CD4-positive, alpha-beta memory T cell (primary cell): ENCODE data around the gene ARX. TPM values are rescaled to one million over a fixed set of nuclear protein-coding genes. Genes with fewer than 3 reads are reported as not detected.

Source experiments
- CTCF ChIA-PET: fragments of 350-600 bp; sonication (Branson Sonifier 250); formaldehyde crosslinking; loops from one replicate; lab custom pipeline; 2021; ENCODE audit warnings: inconsistent platforms; ENCODE audit not compliant: partially characterized antibody; lab: Charles Lee
- POLR2A ChIA-PET: fragments of 350-600 bp; sonication (Branson Sonifier 250); formaldehyde crosslinking; loops from one replicate; lab custom pipeline; 2021; ENCODE audit not compliant: partially characterized antibody; lab: Charles Lee
- DNase-seq, 5 donors: peaks; one replicate each; pipeline versions ENCODE4 v3.0.0 to v3.0.0-alpha.2; 2020 to 2022; ENCODE audit warnings: mixed read lengths in 1 of 5
- H3K27ac ChIP-seq: one replicate; pipeline ENCODE4 v1.7.0; 2013; ENCODE audit warnings: low read depth, low read length
- H3K27me3 ChIP-seq: 2 replicates; pipeline ENCODE4 v1.7.0; 2013; ENCODE audit warnings: mild to moderate bottlenecking, low read length, moderate library complexity; ENCODE audit not compliant: insufficient read depth
- H3K36me3 ChIP-seq: 2 replicates; pipeline ENCODE4 v1.7.0; 2013; ENCODE audit warnings: mild to moderate bottlenecking, low read length, moderate library complexity; ENCODE audit not compliant: insufficient read depth
- H3K4me1 ChIP-seq: 2 replicates; pipeline ENCODE4 v1.7.0; 2013; ENCODE audit warnings: mild to moderate bottlenecking, low read length, moderate library complexity; ENCODE audit not compliant: insufficient read depth
- H3K4me3 ChIP-seq, 2 donors: one replicate each; pipeline ENCODE4 v1.7.0; 2013; ENCODE audit warnings: low read length in 2 of 2, mild to moderate bottlenecking in 1 of 2
- H3K9me3 ChIP-seq, 2 donors: one replicate each; pipeline ENCODE4 v1.7.0; 2013; ENCODE audit warnings: low read length in 2 of 2, control low read depth in 1 of 2; ENCODE audit not compliant: control insufficient read depth in 1 of 2
- H3K27ac Mint-ChIP-seq, 7 donors: one replicate each; pipeline ENCODE4 v1.8.0; 2020 to 2021; ENCODE audit warnings: mixed read lengths in 7 of 7, mild to moderate bottlenecking in 6 of 7, inconsistent platforms in 3 of 7, moderate library complexity in 3 of 7
- H3K27me3 Mint-ChIP-seq, 2 donors: one replicate each; pipeline ENCODE4 v1.8.0; 2020 to 2021; ENCODE audit warnings: mixed read lengths in 2 of 2
- H3K36me3 Mint-ChIP-seq, 2 donors: one replicate each; pipeline ENCODE4 v1.8.0; 2020 to 2021; ENCODE audit warnings: mixed read lengths in 2 of 2, inconsistent platforms in 1 of 2, mild to moderate bottlenecking in 1 of 2
- H3K4me1 Mint-ChIP-seq, 4 donors: one replicate each; pipeline ENCODE4 v1.8.0; 2020 to 2021; ENCODE audit warnings: mixed read lengths in 4 of 4, mild to moderate bottlenecking in 1 of 4
- H3K4me3 Mint-ChIP-seq, 8 donors: one replicate each; pipeline ENCODE4 v1.8.0; 2020 to 2021; ENCODE audit warnings: mixed read lengths in 8 of 8, mild to moderate bottlenecking in 7 of 8, moderate library complexity in 6 of 8, inconsistent platforms in 3 of 8
- H3K9me3 Mint-ChIP-seq, 8 donors: one replicate each; pipeline ENCODE4 v1.8.0; 2020 to 2021; ENCODE audit warnings: mixed read lengths in 8 of 8, mild to moderate bottlenecking in 5 of 8, inconsistent platforms in 3 of 8, moderate library complexity in 1 of 8
- intact Hi-C: fragments of 100-400 bp; cut with micrococcal nuclease; formaldehyde crosslinking; loops from one replicate; pipeline ENCODE4 v1.15.1; 2023
- polyA plus RNA-seq, 2 donors: library from polyadenylated mRNA; unstranded; fragments of 300-500 nt; fragmentation: Illumina TruSeq; gene quantifications; one replicate each; pipeline ENCODE4 v1.2.3, GENCODE V29; 2021
- total RNA-seq, 2 experiments: library from RNA; stranded (reverse); gene quantifications; one replicate each; pipeline ENCODE4 v1.2.3, GENCODE V29; 2021

ARX gene
- total and polyA plus RNA-seq, 4 experiments from 2014 or later = not detected

- no peaks in the 10 kb centered on the region for H3K4me1 Mint-ChIP-seq
- ChIA-PET POLR2A (no interaction called here), CTCF (no interaction called here)
- no peaks in the 10 kb centered on the region for H3K27me3 Mint-ChIP-seq
- H3K4me3 Mint-ChIP-seq = no peak overlapping the region
- H3K36me3 ChIP-seq = no peaks in the 10 kb centered on the region
- H3K36me3 Mint-ChIP-seq = peaks cover 2 to 3% of the 10 kb centered on the region in 2 donors
- H3K4me1 ChIP-seq = no peaks in the 10 kb centered on the region
- no peaks in the 10 kb centered on the region for H3K27me3 ChIP-seq
- intact Hi-C loops = no loop called here
- H3K9me3 Mint-ChIP-seq = peaks cover 0 to 1% (median 0%) of the 10 kb centered on the region in 8 donors
- no peak overlapping the region for H3K27ac ChIP-seq
- H3K27ac Mint-ChIP-seq = no peak overlapping the region
- H3K9me3 ChIP-seq = no peaks in the 10 kb centered on the region
- DNase-seq = no peak
- H3K4me3 ChIP-seq = no peak overlapping the region
Observed at GRCh38 chrX:24982306-24982965, 33.3 kb downstream of the ARX start.

GRCh38 chrX:24981030-24981429 is 34.7 kb downstream of the ARX start:
- ChIA-PET POLR2A (no interaction called here), CTCF (no interaction called here)
- H3K36me3 ChIP-seq = no peaks in the 10 kb centered on the region

GRCh38 chrX:24979081-24979480 is 36.7 kb downstream of the ARX start:
- no peaks in the 10 kb centered on the region for H3K27me3 Mint-ChIP-seq
- no peaks in the 10 kb centered on the region for H3K9me3 ChIP-seq
- H3K36me3 Mint-ChIP-seq = peaks cover 0 to under 1% of the 10 kb centered on the region in 2 donors
- ChIA-PET POLR2A (no interaction called here), CTCF (no interaction called here)
- no peaks in the 10 kb centered on the region for H3K36me3 ChIP-seq
- no peak overlapping the region for H3K27ac ChIP-seq
- no peak overlapping the region for H3K27ac Mint-ChIP-seq
- H3K27me3 ChIP-seq = no peaks in the 10 kb centered on the region
- DNase-seq = no peak
- H3K4me3 Mint-ChIP-seq = no peak overlapping the region
- no peaks in the 10 kb centered on the region for H3K4me1 ChIP-seq
- H3K4me3 ChIP-seq = no peak overlapping the region
- intact Hi-C loops = no loop called here
- H3K9me3 Mint-ChIP-seq = no peaks in the 10 kb centered on the region
- H3K4me1 Mint-ChIP-seq = no peaks in the 10 kb centered on the region

More at GRCh38 chrX:24981030-24981429, 34.7 kb downstream of the ARX start:
- Mint-ChIP-seq H3K4me3 (no peak overlapping the region), H3K36me3 (peaks cover 0 to 3% of the 10 kb centered on the region in 2 donors), H3K4me1 (no peaks in the 10 kb centered on the region), H3K9me3 (no peaks in the 10 kb centered on the region), H3K27me3 (no peaks in the 10 kb centered on the region), H3K27ac (no peak overlapping the region)
- no peaks in the 10 kb centered on the region for H3K9me3 ChIP-seq
- no peak overlapping the region for H3K4me3 ChIP-seq
- no peaks in the 10 kb centered on the region for H3K4me1 ChIP-seq
- intact Hi-C loops = no loop called here
- no peaks in the 10 kb centered on the region for H3K27me3 ChIP-seq
- no peak for DNase-seq
- no peak overlapping the region for H3K27ac ChIP-seq

- H3K27me3 Mint-ChIP-seq = no peaks in the 10 kb centered on the region
Observed at GRCh38 chrX:24969812-24970211, 46.0 kb downstream of the ARX start.

GRCh38 chrX:24965372-24965771 is 50.4 kb downstream of the ARX start:
- intact Hi-C loops = no loop called here
- no peaks in the 10 kb centered on the region for H3K27me3 ChIP-seq
- no peak overlapping the region for H3K27ac Mint-ChIP-seq
- DNase-seq = no peak
- CTCF ChIA-PET = no interaction called here
- H3K9me3 ChIP-seq = no peaks in the 10 kb centered on the region
- no peaks in the 10 kb centered on the region for H3K4me1 Mint-ChIP-seq
- POLR2A ChIA-PET = no interaction called here
- H3K4me3 Mint-ChIP-seq = no peak overlapping the region
- no peak overlapping the region for H3K27ac ChIP-seq
- H3K36me3 ChIP-seq = no peaks in the 10 kb centered on the region
- no peaks in the 10 kb centered on the region for H3K4me1 ChIP-seq
- no peaks in the 10 kb centered on the region for H3K27me3 Mint-ChIP-seq
- peaks cover 0 to 7% of the 10 kb centered on the region in 2 donors for H3K36me3 Mint-ChIP-seq
- H3K9me3 Mint-ChIP-seq = peaks cover 0 to 4% (median under 1%) of the 10 kb centered on the region in 8 donors
- H3K4me3 ChIP-seq = no peak overlapping the region

More at GRCh38 chrX:24969812-24970211, 46.0 kb downstream of the ARX start:
- intact Hi-C loops = no loop called here
- Histone ChIP-seq H3K4me1 (no peaks in the 10 kb centered on the region), H3K27ac (no peak overlapping the region), H3K4me3 (no peak overlapping the region), H3K27me3 (no peaks in the 10 kb centered on the region), H3K36me3 (no peaks in the 10 kb centered on the region), H3K9me3 (no peaks in the 10 kb centered on the region)
- Mint-ChIP-seq H3K4me1 (no peaks in the 10 kb centered on the region), H3K4me3 (no peak overlapping the region), H3K36me3 (peaks cover 3 to 7% of the 10 kb centered on the region in 2 donors), H3K9me3 (peaks cover 0 to 4% (median under 1%) of the 10 kb centered on the region in 8 donors), H3K27ac (peak overlapping the region in 1 of 7 donors; percentile 75)
- DNase-seq = no peak
- POLR2A ChIA-PET = no interaction called here
- CTCF ChIA-PET = no interaction called here

GRCh38 chrX:24963823-24964222 is 51.9 kb downstream of the ARX start:
- Histone ChIP-seq H3K27me3 (no peaks in the 10 kb centered on the region), H3K27ac (no peak overlapping the region), H3K4me1 (no peaks in the 10 kb centered on the region), H3K4me3 (no peak overlapping the region), H3K36me3 (no peaks in the 10 kb centered on the region), H3K9me3 (no peaks in the 10 kb centered on the region)
- Mint-ChIP-seq H3K4me1 (no peaks in the 10 kb centered on the region), H3K4me3 (no peak overlapping the region), H3K27ac (no peak overlapping the region), H3K36me3 (peaks cover 0 to 3% of the 10 kb centered on the region in 2 donors), H3K27me3 (no peaks in the 10 kb centered on the region), H3K9me3 (peaks cover 0 to 3% (median under 1%) of the 10 kb centered on the region in 8 donors)
- ChIA-PET CTCF (no interaction called here), POLR2A (no interaction called here)
- no peak for DNase-seq
- intact Hi-C loops = no loop called here

GRCh38 chrX:24961809-24962208 is 54.0 kb downstream of the ARX start:
- H3K4me3 ChIP-seq = no peak overlapping the region
- no peaks in the 10 kb centered on the region for H3K4me1 Mint-ChIP-seq
- H3K36me3 ChIP-seq = no peaks in the 10 kb centered on the region
- no peaks in the 10 kb centered on the region for H3K4me1 ChIP-seq
- no peak for DNase-seq
- intact Hi-C loops = no loop called here
- H3K9me3 ChIP-seq = no peaks in the 10 kb centered on the region
- H3K27me3 Mint-ChIP-seq = no peaks in the 10 kb centered on the region
- ChIA-PET POLR2A (no interaction called here), CTCF (no interaction called here)
- H3K27ac ChIP-seq = no peak overlapping the region
- H3K27ac Mint-ChIP-seq = no peak overlapping the region
- no peaks in the 10 kb centered on the region for H3K36me3 Mint-ChIP-seq
- no peak overlapping the region for H3K4me3 Mint-ChIP-seq
- H3K27me3 ChIP-seq = no peaks in the 10 kb centered on the region
- peaks cover 0 to 2% (median 0%) of the 10 kb centered on the region in 8 donors for H3K9me3 Mint-ChIP-seq
